OCI-LY1 (cell line): ENCODE data around the gene RDH11.

Experiments used
- H2AFZ ChIP-seq: fragments of 200-600 bp; sonication (generic), shearing (Covaris generic); 2 replicates; pipeline ENCODE4 v1.6.0; 2014; ENCODE audit warnings: antibody characterized with exemption, mild to moderate bottlenecking, low read length
- H3F3A ChIP-seq: fragments of 200-600 bp; sonication (generic), shearing (Covaris generic); 2 replicates; pipeline ENCODE4 v1.6.0; 2014; ENCODE audit warnings: mild to moderate bottlenecking, antibody characterized with exemption, low read length, moderate library complexity; ENCODE audit not compliant: insufficient read depth
- H3K27ac ChIP-seq: fragments of 200-600 bp; sonication (generic); 2 replicates; pipeline ENCODE4 v1.5.1; 2014; ENCODE audit warnings: low read length, mixed run types, mild to moderate bottlenecking, low read depth; ENCODE audit not compliant: poor library complexity, severe bottlenecking
- H3K27me3 ChIP-seq: fragments of 200-600 bp; sonication (generic); 2 replicates; pipeline ENCODE4 v1.6.0; 2014; ENCODE audit warnings: antibody characterized with exemption, mild to moderate bottlenecking, low read length, moderate library complexity; ENCODE audit not compliant: insufficient read depth
- H3K36me3 ChIP-seq: fragments of 200-600 bp; sonication (generic); 2 replicates; pipeline ENCODE4 v1.6.1; 2014; ENCODE audit warnings: mild to moderate bottlenecking, antibody characterized with exemption, low read length, moderate library complexity, mixed read lengths; ENCODE audit not compliant: insufficient read depth
- H3K4me1 ChIP-seq: fragments of 200-600 bp; sonication (generic); 2 replicates; pipeline ENCODE4 v1.5.1; 2014; ENCODE audit warnings: mild to moderate bottlenecking, low read length, moderate library complexity; ENCODE audit not compliant: insufficient read depth, severe bottlenecking
- H3K4me2 ChIP-seq: fragments of 200-600 bp; sonication (generic), shearing (Covaris generic); 2 replicates; pipeline ENCODE4 v1.6.1; 2014; ENCODE audit warnings: low read length
- H3K4me3 ChIP-seq: fragments of 200-600 bp; sonication (generic); 2 replicates; pipeline ENCODE4 v1.5.1; 2014; ENCODE audit warnings: low read length, low read depth, mild to moderate bottlenecking, mixed read lengths; ENCODE audit not compliant: poor library complexity, severe bottlenecking
- H3K79me2 ChIP-seq: fragments of 200-600 bp; shearing (Covaris generic); 2 replicates; pipeline ENCODE4 v1.6.1; 2016; ENCODE audit warnings: mixed run types, low read length, mixed read lengths; ENCODE audit not compliant: insufficient read depth
- H3K9ac ChIP-seq: fragments of 200-600 bp; sonication (generic), shearing (Covaris generic); 2 replicates; pipeline ENCODE4 v1.6.1; 2014; ENCODE audit warnings: mild to moderate bottlenecking, low read length, mixed read lengths
- H3K9me2 ChIP-seq: fragments of 200-600 bp; sonication (generic), shearing (Covaris generic); 2 replicates; pipeline ENCODE4 v1.6.1; 2014; ENCODE audit warnings: low read depth, mild to moderate bottlenecking, low read length, mixed read lengths
- H3K9me3 ChIP-seq: fragments of 200-600 bp; shearing (Covaris generic); 2 replicates; pipeline ENCODE4 v1.6.1; 2014; ENCODE audit warnings: low read length, mixed read lengths
- H4K20me1 ChIP-seq: fragments of 200-600 bp; sonication (generic), shearing (Covaris generic); 2 replicates; pipeline ENCODE4 v1.6.0; 2016; ENCODE audit warnings: mild to moderate bottlenecking, low read length; ENCODE audit not compliant: insufficient read depth
- EZH2 ChIP-seq: fragments of 200-600 bp; sonication (generic), shearing (Covaris generic); IDR thresholded peaks from 2 replicates; pipeline ENCODE4 v1.8.0; 2017; ENCODE audit warnings: borderline replicate concordance, mixed run types, mild to moderate bottlenecking, antibody characterized with exemption, low read length, moderate library complexity, mixed read lengths
- TF ChIP-seq, protein P1 (sequence below): fragments of 200-600 bp; sonication (generic), shearing (Covaris generic); IDR thresholded peaks from 2 replicates; pipeline ENCODE4 v1.5.1; 2017; ENCODE audit warnings: mild to moderate bottlenecking, antibody characterized with exemption, low read length, moderate library complexity, mixed read lengths

Gene RDH11

DNA sequence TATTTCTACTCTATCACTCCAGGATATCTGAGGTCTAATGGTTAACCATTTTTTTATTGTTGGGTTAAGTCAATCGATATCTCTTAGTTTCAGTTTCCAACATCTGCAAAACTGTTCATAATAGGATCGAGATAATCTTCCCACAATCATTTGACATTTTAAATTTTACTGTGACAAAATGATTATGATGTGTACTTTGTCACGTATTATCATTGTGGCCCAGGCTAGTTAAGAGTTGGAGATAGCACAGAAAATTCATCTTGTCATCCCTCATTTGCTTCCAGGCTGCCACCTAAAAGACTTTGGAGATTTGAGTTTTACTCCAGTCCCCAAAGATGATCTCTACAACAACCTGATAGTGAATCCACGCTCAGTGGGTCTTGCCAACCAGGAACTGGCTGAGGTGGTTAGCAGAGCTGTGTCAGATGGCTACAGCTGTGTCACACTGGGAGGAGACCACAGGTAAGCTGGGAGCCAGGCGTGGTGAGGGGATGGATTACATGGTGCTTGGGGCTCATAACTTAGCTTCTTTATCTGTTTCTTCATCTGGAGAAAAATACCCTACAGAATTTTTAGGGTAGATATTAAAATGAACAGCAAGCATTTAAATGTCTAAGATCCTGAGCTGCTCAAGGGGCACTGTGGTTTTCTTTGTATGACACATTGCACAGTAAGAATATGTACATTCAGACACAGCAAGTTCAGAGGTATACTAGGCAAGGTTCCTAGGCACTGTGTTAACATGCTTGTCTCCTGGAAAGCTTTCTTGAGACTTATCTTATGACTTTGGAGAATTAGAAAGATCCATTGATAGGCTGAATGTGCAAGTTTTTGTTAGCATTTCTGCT lies 53.4 kb downstream of the RDH11 start:
- H3K36me3 ChIP-seq, result peaks cover 8% of the 10 kb centered on the region; the same call in 1 of the 2 replicates
- H3K4me2 ChIP-seq, result no peak overlapping the region
- H3K4me3 ChIP-seq, result no peak overlapping the region
- TF ChIP-seq, protein P1, sequence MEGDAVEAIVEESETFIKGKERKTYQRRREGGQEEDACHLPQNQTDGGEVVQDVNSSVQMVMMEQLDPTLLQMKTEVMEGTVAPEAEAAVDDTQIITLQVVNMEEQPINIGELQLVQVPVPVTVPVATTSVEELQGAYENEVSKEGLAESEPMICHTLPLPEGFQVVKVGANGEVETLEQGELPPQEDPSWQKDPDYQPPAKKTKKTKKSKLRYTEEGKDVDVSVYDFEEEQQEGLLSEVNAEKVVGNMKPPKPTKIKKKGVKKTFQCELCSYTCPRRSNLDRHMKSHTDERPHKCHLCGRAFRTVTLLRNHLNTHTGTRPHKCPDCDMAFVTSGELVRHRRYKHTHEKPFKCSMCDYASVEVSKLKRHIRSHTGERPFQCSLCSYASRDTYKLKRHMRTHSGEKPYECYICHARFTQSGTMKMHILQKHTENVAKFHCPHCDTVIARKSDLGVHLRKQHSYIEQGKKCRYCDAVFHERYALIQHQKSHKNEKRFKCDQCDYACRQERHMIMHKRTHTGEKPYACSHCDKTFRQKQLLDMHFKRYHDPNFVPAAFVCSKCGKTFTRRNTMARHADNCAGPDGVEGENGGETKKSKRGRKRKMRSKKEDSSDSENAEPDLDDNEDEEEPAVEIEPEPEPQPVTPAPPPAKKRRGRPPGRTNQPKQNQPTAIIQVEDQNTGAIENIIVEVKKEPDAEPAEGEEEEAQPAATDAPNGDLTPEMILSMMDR, result no peak
- TF ChIP-seq EZH2, result no peak
- no peak overlapping the region for H2AFZ ChIP-seq
- H3K27ac ChIP-seq, result no peak overlapping the region
- H3K27me3 ChIP-seq, result no peaks in the 10 kb centered on the region
- H3K9me2 ChIP-seq, result no peaks in the 10 kb centered on the region
- no peaks in the 10 kb centered on the region for H3F3A ChIP-seq
- no peaks in the 10 kb centered on the region for H3K9me3 ChIP-seq
- no peaks in the 10 kb centered on the region for H3K4me1 ChIP-seq
- no peaks in the 10 kb centered on the region for H3K79me2 ChIP-seq
- no peak overlapping the region for H3K9ac ChIP-seq
- no peaks in the 10 kb centered on the region for H4K20me1 ChIP-seq

DNA sequence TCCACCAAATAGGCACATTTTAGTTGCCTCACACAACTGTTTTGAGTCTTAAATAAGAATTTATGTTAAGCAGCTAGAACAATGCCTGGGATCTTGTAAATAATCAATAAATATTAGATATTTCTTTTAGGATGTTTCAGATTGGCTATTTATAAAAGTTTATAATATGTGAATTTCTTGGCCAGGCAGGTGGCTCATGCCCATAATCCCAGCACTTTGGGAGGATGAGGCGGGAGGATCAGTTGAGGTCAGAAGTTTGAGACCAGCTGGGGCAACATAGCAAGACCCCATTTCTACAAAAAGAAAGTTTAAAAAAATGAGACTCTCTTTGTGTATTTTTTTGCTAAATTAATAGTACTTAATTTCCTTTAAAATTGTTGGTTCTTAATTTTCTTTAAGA lies 54.1 kb downstream of the RDH11 start:
- Histone ChIP-seq H3K27me3 (no peaks in the 10 kb centered on the region), H3K9me2 (no peaks in the 10 kb centered on the region), H3K9ac (no peak overlapping the region), H4K20me1 (no peaks in the 10 kb centered on the region), H2AFZ (no peak overlapping the region), H3K9me3 (no peaks in the 10 kb centered on the region), H3K4me1 (peaks cover 2% of the 10 kb centered on the region), H3F3A (no peaks in the 10 kb centered on the region), H3K36me3 (peaks cover 4% of the 10 kb centered on the region; the same call in 1 of the 2 replicates), H3K79me2 (no peaks in the 10 kb centered on the region), H3K4me2 (no peak overlapping the region), H3K27ac (no peak overlapping the region), H3K4me3 (no peak overlapping the region)
- TF ChIP-seq EZH2, result no peak
- TF ChIP-seq, protein P1, result no peak

DNA sequence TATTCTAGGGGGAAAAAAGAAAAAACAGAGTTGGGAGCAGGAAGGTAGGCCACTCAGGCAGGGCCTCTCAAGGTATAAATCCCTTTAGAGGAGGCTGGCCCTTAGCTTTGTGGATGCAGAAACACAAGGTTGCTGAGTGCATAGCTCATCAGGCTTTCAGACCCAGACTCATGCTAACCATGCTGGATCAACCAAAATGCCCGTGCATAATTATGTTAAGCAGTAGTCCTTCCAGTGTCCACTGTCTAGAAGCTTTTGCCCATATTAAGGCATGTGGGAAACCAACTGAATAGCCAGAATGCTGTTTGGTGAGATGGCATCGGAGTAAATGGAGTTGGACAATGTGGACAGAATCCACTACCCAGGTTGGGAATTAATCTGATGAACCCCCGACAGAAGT lies 56.9 kb downstream of the RDH11 start:
- H3K4me3 ChIP-seq, result no peak overlapping the region
- H4K20me1 ChIP-seq, result no peaks in the 10 kb centered on the region
- TF ChIP-seq, protein P1, result no peak
- no peak for TF ChIP-seq EZH2
- H3F3A ChIP-seq, result no peaks in the 10 kb centered on the region
- no peaks in the 10 kb centered on the region for H3K27me3 ChIP-seq
- H3K9me2 ChIP-seq, result no peaks in the 10 kb centered on the region
- H3K9ac ChIP-seq, result no peak overlapping the region
- H3K27ac ChIP-seq, result no peak overlapping the region
- no peak overlapping the region for H2AFZ ChIP-seq
- H3K4me1 ChIP-seq, result peaks cover 5% of the 10 kb centered on the region
- H3K79me2 ChIP-seq, result no peaks in the 10 kb centered on the region
- H3K4me2 ChIP-seq, result no peak overlapping the region
- no peaks in the 10 kb centered on the region for H3K9me3 ChIP-seq
- no peaks in the 10 kb centered on the region for H3K36me3 ChIP-seq
